Fibroblast of peridontal ligament (primary cell): Measurements from ENCODE around the gene ABCB6.

Experiments used
- DNase-seq: peaks from one replicate; pipeline ENCODE4 v3.0.0-alpha.2; 2010; ENCODE audit errors: extremely low read depth

ABCB6 gene

GRCh38 chr2:219184121-219184520 is 34.6 kb downstream of the ABCB6 start:
- no peak for DNase-seq

- DNase-seq = no peak
Measured at GRCh38 chr2:219183151-219183772, 35.5 kb downstream of the ABCB6 start.

- no peak for DNase-seq
Measured at GRCh38 chr2:219182331-219183150, 36.2 kb downstream of the ABCB6 start.

- DNase-seq = no peak
Measured at GRCh38 chr2:219181531-219181930, 37.2 kb downstream of the ABCB6 start.

- DNase-seq = no peak
Measured at GRCh38 chr2:219180961-219181360, 37.8 kb downstream of the ABCB6 start.

GRCh38 chr2:219179601-219180465 is 38.9 kb downstream of the ABCB6 start:
- no peak for DNase-seq

DNA sequence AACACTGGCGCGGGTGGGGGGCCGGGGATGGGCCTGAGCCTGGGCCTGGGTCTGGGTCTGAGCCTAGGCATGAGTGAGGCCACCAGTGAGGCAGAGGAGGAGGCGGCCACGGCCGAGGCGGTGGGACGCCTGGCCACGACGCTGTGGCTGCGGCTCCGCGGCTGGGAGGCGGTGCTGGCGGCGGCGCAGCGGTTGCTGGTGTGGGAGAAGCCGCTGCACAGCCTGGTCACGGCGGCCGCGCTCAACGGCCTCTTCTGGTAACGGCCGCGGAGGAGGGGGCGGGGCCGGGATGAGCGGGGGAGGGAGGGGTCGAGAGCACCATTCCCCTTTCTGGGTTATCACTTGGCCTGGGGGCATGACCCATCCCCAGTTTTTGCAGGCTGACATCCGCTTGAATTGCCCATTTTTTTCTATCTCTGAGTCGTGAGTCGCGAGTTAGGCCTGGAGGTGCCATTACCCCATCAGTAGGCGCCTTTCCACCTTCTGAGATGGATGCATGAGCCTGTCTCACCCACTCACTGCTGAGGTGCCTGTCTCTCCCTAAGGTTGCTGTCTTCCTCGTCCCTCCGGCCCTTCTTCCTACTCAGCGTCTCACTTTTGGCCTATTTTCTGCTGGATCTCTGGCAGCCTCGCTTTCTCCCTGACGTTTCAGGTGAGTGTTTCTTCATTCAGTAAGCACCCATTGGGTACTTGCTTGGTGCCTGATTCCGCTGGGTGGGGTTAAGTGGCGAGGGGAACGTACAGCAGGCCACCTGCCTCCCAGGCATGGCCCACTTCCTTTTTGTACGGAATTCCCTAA is 40.2 kb downstream of the ABCB6 start:
- no peak for DNase-seq

- DNase-seq = peak; percentile 90
Measured at GRCh38 chr2:219177552-219178376, 41.0 kb downstream of the ABCB6 start, which contains the start of gene RETREG2. TSS of gene RETREG2 (plus strand) at chr2:219178275. CDS start at chr2:219178353, 78 bp downstream.

DNA sequence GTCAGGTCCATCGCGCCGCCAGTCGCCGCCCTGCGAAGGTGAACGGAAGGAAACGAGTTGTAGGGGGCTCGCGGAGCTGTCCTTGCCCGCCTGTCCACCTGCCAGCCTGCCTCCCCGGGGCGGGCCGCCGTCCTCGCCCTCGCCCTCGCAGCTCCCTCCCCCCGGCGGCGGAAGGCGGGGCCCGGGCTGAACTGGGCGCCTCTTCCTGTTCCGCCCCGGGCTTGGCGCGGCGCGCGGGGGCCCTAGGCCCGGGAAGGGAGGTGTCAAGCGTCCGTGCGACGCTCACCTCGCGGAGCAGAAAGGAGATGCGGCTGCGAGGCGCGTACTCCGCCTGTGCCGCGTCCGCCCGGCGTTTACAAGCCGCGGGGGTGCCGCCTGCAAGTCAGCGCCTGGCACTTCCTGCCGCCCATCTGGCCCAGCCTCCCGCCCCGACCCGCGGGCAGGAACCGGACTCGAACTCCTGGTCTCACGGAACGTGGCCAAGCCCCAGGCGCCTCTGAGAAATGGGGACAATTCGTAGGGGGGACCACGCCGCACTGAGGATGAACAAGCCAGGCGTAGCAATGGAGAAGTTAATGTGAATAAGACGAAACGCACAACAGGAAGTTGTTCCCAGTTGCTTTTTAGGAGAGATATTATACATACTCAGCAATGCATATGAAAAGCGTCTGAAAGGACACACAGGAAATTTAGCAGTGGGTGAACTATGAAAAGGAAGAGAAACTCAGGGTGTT is 41.8 kb downstream of the ABCB6 start, which contains the start of gene CNPPD1:
TSS of gene CNPPD1 (minus strand) at position 108 of the 734 bp plus-strand sequence. CDS start at position 11, 97 bp downstream.
- DNase-seq = peak; percentile 59

DNA sequence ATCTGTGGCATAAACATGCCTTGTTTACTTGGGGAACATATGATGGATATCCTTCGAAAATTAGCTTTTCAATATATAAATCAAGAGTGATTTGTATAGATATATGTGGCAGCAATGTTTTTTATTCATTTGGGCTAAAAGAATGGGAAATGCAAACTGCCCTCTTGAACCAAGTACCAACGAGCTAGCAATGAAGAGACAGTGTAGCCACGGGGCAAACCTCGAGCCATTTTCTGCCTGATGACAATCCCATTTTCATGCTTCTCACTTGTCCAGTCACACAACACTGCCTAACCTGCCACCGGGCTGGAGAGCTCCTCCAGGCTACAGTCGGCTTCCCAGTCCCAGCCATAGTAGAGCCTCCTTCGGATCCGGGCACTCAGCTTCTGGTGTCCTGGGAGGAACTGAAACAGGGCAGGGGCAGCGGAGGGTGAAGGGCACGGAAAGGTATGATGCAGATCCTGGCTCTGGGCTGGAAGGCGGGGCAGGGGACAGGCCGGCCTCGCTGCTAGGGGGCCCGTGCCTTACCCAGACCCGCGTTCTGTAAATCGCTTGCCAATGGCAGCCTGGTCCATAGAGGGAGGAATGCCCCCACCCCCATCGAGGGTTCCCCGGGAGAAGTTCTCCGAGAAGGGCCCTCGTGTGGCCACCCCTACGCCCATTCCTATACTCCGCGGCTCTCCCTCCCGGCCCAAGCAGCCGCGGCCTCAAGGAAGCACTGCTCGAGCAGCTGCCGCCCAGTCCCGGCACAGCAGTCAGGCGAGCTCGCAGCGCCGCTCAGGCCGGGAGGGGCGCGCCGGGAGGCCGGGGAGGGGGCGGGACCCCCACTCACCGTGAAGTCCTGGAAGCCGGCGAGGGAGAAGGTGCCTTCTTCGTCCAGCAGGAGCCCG is 42.6 kb downstream of the ABCB6 start:
- DNase-seq = peak; percentile 23

GRCh38 chr2:219175486-219175885 is 43.3 kb downstream of the ABCB6 start:
- no peak for DNase-seq

DNA sequence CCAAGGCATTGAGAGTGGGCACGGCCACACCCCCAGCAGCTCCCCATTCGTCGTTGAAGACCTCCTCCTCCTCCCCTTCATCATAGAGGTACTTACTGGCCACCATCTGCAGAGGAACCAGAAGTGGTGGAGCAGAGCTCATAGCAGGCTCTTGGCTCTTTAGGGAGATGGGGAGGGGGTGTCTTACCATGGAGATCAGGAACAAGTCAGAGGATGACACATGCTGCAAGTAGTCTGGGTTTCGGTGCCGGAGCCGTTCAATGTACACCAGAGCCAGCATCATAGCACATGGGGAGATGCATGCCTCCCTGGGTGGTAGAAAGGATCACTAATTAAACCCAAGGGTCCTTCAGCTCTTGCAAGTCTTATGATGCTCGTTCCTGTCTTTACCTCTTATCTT is 44.0 kb downstream of the ABCB6 start:
- no peak for DNase-seq

GRCh38 chr2:219174146-219174545 is 44.6 kb downstream of the ABCB6 start:
- DNase-seq = no peak

- no peak for DNase-seq
Measured at GRCh38 chr2:219173176-219173575, 45.6 kb downstream of the ABCB6 start.

- DNase-seq = no peak
Measured at GRCh38 chr2:219172231-219173154, 46.3 kb downstream of the ABCB6 start.

DNA sequence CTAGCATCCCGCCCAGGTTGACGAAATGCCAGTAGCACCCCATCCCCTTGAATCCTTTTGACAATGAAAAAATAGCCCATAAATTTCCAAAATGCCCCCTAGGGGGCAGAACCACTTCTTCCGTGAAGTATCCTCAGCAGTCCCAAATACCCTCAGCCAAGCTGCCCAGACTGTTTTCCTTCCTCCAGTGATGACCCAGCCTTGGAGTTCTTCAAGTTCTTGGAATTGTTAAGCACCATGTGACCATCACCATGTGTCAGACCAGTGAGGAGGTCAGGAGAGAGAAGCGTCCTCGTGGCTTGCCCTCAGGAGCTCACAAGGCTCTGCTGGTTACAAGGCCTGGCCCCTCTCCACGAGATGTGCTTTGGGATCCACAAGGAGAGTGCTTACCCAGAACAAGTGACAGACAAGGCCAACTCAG is 47.5 kb downstream of the ABCB6 start:
- peak; percentile 93 for DNase-seq

- no peak for DNase-seq
Measured at GRCh38 chr2:219169930-219170654, 48.7 kb downstream of the ABCB6 start, which contains the start of gene SLC23A3. TSS of gene SLC23A3 (minus strand) at chr2:219170029. CDS start at chr2:219169984, 45 bp downstream.
